ENCODE measurements around the gene PROM1. TPM values are rescaled to one million over a fixed set of nuclear protein-coding genes. Genes with fewer than 3 reads are reported as not detected.

The PROM1 gene
- total and polyA plus RNA-seq, 11 donors: 1.5 to 30.5 (median 6.0) TPM

- intact Hi-C loops (cut with DNase I): loop anchor here in 1 of 10 donors (10.0 kb wide), 1 partner anchor 114 kb away; no protein-coding TSS in a partner anchor
- DNase-seq: no peak
- no peaks in the 10 kb centered on the region for H3K9me3 ChIP-seq
- H3K4me3 ChIP-seq: no peak overlapping the region
- peaks cover 0 to 11% (median 2%) of the 10 kb centered on the region in 12 donors for H3K4me1 ChIP-seq
- no peaks in the 10 kb centered on the region for H3K36me3 ChIP-seq
- TF ChIP-seq CTCF (IDR thresholded peaks at IDR 0.05) (no peak), POLR2A (IDR thresholded peaks at IDR 0.05) (no peak)
- no peak for ATAC-seq
- no peaks in the 10 kb centered on the region for H3K27me3 ChIP-seq
- 65 to 84% (median 77%) methylated on average over 1 of the region's 1 CpG for WGBS, 4 donors
- H3K27ac ChIP-seq: no peak overlapping the region
Measured at GRCh38 chr4:16050669-16051068, 33.2 kb downstream of the PROM1 start.

- intact Hi-C loops (cut with DNase I): no loop called here
- H3K4me1 ChIP-seq: peaks cover 0 to 6% (median 0%) of the 10 kb centered on the region in 12 donors
- no peak overlapping the region for H3K4me3 ChIP-seq
- no peaks in the 10 kb centered on the region for H3K9me3 ChIP-seq
- no peak for DNase-seq
- H3K27me3 ChIP-seq: no peaks in the 10 kb centered on the region
- TF ChIP-seq CTCF (IDR thresholded peaks at IDR 0.05): no peak
- TF ChIP-seq POLR2A (IDR thresholded peaks at IDR 0.05): no peak
- H3K27ac ChIP-seq: no peak overlapping the region
- 42 to 59% (median 49%) methylated on average over 14 to 15 of the region's 15 CpGs for WGBS, 4 donors
- no peak for ATAC-seq
- H3K36me3 ChIP-seq: no peaks in the 10 kb centered on the region
Measured at GRCh38 chr4:16048619-16049419, 35.0 kb downstream of the PROM1 start.

- intact Hi-C loops (cut with DNase I): no loop called here
- H3K4me1 ChIP-seq: peaks cover 0 to 6% (median 0%) of the 10 kb centered on the region in 12 donors
- 97 to 100% (median 99%) methylated on average over 1 of the region's 1 CpG for WGBS, 4 donors
- no peaks in the 10 kb centered on the region for H3K36me3 ChIP-seq
- TF ChIP-seq CTCF (IDR thresholded peaks at IDR 0.05): no peak
- TF ChIP-seq POLR2A (IDR thresholded peaks at IDR 0.05): no peak
- ATAC-seq (no peak), DNase-seq (no peak)
- H3K27me3 ChIP-seq: no peaks in the 10 kb centered on the region
- no peak overlapping the region for H3K4me3 ChIP-seq
- no peaks in the 10 kb centered on the region for H3K9me3 ChIP-seq
- no peak overlapping the region for H3K27ac ChIP-seq
Measured at GRCh38 chr4:16045687-16046086, 38.1 kb downstream of the PROM1 start.

GRCh38 chr4:16043642-16044498 is 40.0 kb downstream of the PROM1 start:
- WGBS, 4 donors: 86 to 90% (median 88%) methylated on average over 11 of the region's 11 CpGs
- peak in 1 of 4 donors; percentile 34 for ATAC-seq
- DNase-seq: no peak
- H3K27ac ChIP-seq: peak overlapping the region in 1 of 12 donors; percentile 42
- intact Hi-C loops (cut with DNase I): no loop called here
- H3K4me1 ChIP-seq: peaks cover 0 to 4% (median 0%) of the 10 kb centered on the region in 12 donors
- no peaks in the 10 kb centered on the region for H3K36me3 ChIP-seq
- TF ChIP-seq CTCF (IDR thresholded peaks at IDR 0.05) (no peak), POLR2A (IDR thresholded peaks at IDR 0.05) (no peak)
- H3K9me3 ChIP-seq: no peaks in the 10 kb centered on the region
- no peak overlapping the region for H3K4me3 ChIP-seq
- H3K27me3 ChIP-seq: no peaks in the 10 kb centered on the region

Measured in heart left ventricle (tissue), 16 donors.